Stomach (tissue), 4 donors: ENCODE measurements around the gene MYL11.

Experiments
- CTCF ChIP-seq, 7 experiments: fragments of 450-650 bp in 4 of 7; fragments of 200-600 bp in 3 of 7; sonication (generic) in 3 of 7; IDR thresholded peaks; one replicate each; pipeline ENCODE4 v1.5.1; 2016 to 2019; ENCODE audit warnings: antibody characterized with exemption in 7 of 7, control low read depth in 2 of 7, mild to moderate bottlenecking in 1 of 7
- EP300 ChIP-seq: sonication (generic); formaldehyde crosslinking; IDR thresholded peaks from one replicate; pipeline ENCODE4 v1.6.1; 2017; ENCODE audit warnings: antibody characterized with exemption

GRCh38 chr16:30359871-30360170 lies 14.8 kb upstream of the MYL11 start:
- TF ChIP-seq EP300 (no peak), CTCF (IDR thresholded peaks at IDR 0.05) (no peak)
